SU-DHL-6 (cell line): ENCODE results near the gene PIGP.

ENCODE experiments used
- EZH2phosphoT487 ChIP-seq: fragments of 200-600 bp; sonication (generic), shearing (Covaris generic); conservative IDR thresholded peaks from 2 replicates; pipeline ENCODE4 v1.6.1; 2018; ENCODE audit warnings: mild to moderate bottlenecking, antibody characterized with exemption, low read length, moderate library complexity, mixed read lengths
- TF ChIP-seq, protein P1 (sequence below): fragments of 200-600 bp; sonication (generic); IDR thresholded peaks from one replicate; pipeline ENCODE4 v1.5.1; 2017; ENCODE audit warnings: antibody characterized with exemption, mild to moderate bottlenecking, low read length, moderate library complexity; ENCODE audit not compliant: insufficient read depth, poor library complexity, severe bottlenecking

- TF ChIP-seq, protein P1, sequence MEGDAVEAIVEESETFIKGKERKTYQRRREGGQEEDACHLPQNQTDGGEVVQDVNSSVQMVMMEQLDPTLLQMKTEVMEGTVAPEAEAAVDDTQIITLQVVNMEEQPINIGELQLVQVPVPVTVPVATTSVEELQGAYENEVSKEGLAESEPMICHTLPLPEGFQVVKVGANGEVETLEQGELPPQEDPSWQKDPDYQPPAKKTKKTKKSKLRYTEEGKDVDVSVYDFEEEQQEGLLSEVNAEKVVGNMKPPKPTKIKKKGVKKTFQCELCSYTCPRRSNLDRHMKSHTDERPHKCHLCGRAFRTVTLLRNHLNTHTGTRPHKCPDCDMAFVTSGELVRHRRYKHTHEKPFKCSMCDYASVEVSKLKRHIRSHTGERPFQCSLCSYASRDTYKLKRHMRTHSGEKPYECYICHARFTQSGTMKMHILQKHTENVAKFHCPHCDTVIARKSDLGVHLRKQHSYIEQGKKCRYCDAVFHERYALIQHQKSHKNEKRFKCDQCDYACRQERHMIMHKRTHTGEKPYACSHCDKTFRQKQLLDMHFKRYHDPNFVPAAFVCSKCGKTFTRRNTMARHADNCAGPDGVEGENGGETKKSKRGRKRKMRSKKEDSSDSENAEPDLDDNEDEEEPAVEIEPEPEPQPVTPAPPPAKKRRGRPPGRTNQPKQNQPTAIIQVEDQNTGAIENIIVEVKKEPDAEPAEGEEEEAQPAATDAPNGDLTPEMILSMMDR, result no peak
- TF ChIP-seq EZH2phosphoT487, result no peak
Measured at GRCh38 chr21:37072274-37072987, 440 bp downstream of the PIGP start.
